Measurements from ENCODE around the gene TRPM7.
"Not testable (repeated sequence)": the region's sequence is repeated elsewhere in the genome, so short reads cannot be mapped to it uniquely, and the experiment has no call there.

TRPM7 gene

GRCh38 chr15:50655555-50655954 lies 31.0 kb downstream of the TRPM7 start:
- DNase-seq (ENCODE audit: low spot score) = no peak

DNA sequence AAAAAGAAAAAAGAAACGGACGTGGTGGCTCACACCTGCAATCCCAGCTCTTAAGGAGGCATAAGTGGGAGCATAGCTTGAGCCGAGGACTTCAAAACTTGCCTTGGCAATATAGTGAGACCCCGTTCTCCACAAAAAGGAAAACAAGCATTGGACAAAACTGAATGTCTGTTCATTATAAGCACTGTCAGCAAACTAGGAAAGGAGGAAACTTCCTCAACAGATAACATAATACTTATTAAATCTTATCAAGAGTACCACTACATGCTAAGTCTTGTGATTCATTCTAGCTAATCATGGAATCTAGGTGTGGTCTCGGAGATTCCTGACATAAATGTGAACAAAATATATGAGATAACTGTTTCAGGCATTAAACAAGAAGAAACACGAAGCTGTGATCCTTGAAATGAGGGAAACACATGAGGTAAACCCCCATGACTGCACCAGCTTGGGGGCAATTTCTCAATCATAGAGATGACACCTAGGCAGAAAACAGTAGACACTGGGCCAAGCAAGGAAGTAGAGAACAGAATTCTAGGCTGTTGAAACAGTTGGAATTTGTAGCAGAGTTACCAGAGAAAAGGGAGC lies 33.3 kb downstream of the TRPM7 start:
- no peak for DNase-seq (ENCODE audit: low spot score)

- no peak for DNase-seq (ENCODE audit: low spot score)
These were observed 33.9 kb downstream of the TRPM7 start for GRCh38 chr15:50652671-50653070.

DNA sequence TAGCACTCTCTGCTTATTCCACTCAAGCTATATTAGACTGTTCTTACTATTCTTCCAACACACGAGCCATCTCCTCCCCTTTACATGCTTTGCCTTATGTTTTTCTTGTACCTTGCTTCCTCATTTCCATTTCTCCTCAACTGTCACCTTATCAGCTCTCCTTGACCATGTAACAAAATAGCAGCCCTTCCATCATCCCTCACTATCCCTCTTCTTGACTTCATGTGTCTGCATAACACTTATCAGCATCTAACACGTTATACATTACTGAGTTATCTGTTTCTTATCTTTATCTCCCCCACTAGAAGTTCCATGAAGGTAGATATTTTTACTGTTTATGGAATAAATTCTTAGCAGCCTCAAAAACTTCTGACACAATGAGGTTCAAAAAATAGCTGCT lies 45.3 kb downstream of the TRPM7 start:
- no peak for DNase-seq (ENCODE audit: low spot score)

- DNase-seq (ENCODE audit: low spot score) = no peak
These were observed 50.5 kb downstream of the TRPM7 start for GRCh38 chr15:50636146-50636545.

GRCh38 chr15:50633653-50634052 lies 52.9 kb downstream of the TRPM7 start:
- DNase-seq (ENCODE audit: low spot score) = no peak

- DNase-seq (ENCODE audit: low spot score) = no peak
These were observed 58.2 kb downstream of the TRPM7 start for GRCh38 chr15:50628421-50628820.

GRCh38 chr15:50627351-50628055 lies 59.1 kb downstream of the TRPM7 start:
- DNase-seq (ENCODE audit: low spot score) = no peak

DNA sequence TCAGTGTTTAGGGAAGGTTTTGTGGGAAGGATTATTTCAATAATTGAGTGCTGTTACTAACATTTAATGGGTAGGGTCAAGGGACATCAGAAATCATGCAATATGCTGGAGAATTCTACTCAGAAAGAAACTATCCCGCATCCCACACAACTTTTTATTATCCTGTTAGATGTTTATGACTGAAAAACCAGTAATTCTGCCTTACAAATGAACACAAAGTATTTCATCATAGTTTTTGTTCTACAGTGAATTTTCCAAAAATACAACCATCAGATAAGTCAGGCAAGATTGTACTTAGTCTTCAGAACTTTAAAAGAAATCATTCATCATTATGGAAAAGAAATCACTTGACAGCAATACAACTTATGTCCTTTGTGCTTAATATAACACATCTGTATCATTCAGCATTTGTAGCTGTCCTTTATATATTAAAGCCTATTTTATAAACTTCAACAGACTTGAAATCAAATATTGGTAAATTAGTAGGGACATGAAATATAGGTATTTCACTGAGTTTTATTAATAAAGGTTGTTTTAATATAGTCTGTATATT lies 61.9 kb downstream of the TRPM7 start:
- no peak for DNase-seq (ENCODE audit: low spot score)

- peak; percentile 56 for DNase-seq (ENCODE audit: low spot score)
These were observed 64.1 kb downstream of the TRPM7 start for GRCh38 chr15:50622361-50622943.

- DNase-seq (ENCODE audit: low spot score) = not testable (repeated sequence)
These were observed 69.6 kb downstream of the TRPM7 start for GRCh38 chr15:50616960-50617359.

GRCh38 chr15:50616554-50616953 lies 70.0 kb downstream of the TRPM7 start:
- DNase-seq (ENCODE audit: low spot score) = not testable (repeated sequence)

GRCh38 chr15:50613600-50613999 lies 73.0 kb downstream of the TRPM7 start:
- no peak for DNase-seq (ENCODE audit: low spot score)

DNA sequence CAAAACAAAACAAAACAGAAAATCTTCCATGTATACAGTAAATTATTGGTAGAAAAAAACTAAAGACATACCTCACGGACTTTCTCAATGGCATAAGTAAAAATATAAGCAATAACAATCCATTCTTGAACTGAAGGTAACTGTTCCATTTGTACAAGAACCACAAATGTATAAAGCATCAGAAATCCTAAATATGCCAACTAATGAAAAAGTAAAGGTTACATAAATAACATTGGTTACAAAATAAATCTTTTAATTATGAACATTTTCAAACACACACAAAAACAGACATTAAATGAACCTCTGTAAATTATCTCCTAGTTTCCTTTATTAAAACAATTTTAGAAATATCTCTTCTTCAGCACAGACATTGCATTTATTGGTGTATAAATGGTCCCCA lies 79.5 kb downstream of the TRPM7 start:
- no peak for DNase-seq (ENCODE audit: low spot score)

DNA sequence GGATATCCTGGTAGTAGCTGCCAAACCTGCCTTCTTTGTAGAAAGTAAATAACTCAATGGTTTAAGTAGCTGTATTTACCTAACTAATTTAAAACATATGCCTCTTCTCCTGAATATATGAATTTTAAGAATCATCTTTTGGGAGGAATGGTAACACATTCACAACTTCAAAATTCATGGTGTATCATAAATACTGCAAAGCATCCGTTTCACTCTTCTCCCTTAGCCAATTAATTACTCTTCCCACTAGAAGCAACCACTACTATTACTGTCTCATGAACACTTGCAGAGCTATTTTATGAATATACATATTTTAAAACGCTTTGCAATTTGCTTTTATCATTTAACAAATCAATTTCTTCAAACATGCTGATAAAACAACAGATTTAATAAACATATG lies 81.1 kb downstream of the TRPM7 start:
- DNase-seq (ENCODE audit: low spot score) = no peak

DNA sequence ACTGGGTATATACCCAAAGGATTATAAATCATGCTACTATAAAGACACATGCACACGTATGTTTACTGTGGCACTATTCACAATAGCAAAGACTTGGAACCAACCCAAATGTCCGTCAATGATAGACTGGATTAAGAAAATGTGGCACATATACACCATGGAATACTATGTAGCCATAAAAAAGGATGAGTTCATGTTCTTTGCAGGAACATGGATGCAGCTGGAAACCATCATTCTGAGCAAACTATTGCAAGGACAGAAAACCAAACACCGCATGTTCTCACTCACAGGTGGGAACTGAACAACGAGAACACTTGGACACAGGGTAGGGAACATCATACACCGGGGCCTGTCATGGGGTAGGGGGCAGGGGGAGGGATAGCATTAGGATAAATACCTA lies 84.6 kb downstream of the TRPM7 start:
- not testable (repeated sequence) for DNase-seq (ENCODE audit: low spot score)

DNA sequence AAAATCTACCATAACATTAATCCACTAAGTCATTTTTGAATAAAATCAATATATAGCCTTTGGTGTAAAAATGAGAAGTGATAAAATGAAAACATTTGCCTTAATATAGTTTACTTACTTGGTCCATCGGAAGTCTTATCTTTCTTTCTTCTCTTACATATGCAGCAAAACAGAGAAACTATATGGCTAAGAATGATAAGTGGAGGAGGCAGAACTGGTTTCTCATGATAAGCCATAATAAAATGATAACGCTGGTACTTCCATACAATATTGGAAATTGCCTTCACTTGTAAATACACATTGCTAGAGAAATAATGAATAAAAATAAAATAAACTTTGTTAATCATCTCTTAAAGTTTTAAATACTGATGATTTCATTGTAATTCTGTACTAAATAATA lies 92.3 kb downstream of the TRPM7 start:
- no peak for DNase-seq (ENCODE audit: low spot score)

DNA sequence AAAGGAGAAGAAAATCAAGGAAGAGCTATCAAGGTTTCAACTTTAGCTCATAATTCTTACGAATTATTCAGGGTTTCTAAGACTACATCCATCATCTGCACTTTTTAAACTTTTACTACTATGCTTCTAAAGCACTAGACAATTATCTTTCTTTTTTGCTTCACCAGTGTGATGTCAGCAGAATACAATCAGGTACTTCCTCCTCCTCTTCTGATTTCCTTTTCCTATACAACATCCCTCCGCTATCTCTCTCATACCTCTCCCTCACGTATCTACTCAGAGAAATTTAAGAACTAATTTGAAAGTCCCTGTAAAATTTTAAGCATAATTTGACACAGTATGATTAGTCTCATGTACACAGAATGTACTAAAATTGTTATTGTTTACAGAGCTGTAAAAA lies 92.8 kb downstream of the TRPM7 start:
- DNase-seq (ENCODE audit: low spot score) = no peak

- DNase-seq (ENCODE audit: low spot score) = no peak
These were observed 96.3 kb downstream of the TRPM7 start for GRCh38 chr15:50590288-50590687.

DNA sequence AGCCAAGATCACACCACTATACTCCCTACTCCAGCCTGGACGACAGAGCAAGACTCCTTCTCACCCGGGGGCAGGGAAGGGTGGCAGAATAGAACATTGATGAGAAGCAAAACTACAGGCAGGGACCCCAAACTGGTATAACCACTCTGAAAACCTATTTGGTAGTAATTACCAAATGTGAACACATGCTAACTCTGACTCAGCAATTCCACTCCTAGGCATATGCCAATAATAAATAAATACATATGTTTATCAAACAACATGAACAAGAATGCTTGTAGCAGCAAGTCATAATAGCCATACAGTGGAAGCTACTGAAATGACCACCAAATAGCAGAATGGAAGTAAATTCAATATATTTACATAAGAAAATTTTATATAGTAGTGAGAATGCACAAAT lies 109.1 kb downstream of the TRPM7 start:
- DNase-seq (ENCODE audit: low spot score) = no peak

DNA sequence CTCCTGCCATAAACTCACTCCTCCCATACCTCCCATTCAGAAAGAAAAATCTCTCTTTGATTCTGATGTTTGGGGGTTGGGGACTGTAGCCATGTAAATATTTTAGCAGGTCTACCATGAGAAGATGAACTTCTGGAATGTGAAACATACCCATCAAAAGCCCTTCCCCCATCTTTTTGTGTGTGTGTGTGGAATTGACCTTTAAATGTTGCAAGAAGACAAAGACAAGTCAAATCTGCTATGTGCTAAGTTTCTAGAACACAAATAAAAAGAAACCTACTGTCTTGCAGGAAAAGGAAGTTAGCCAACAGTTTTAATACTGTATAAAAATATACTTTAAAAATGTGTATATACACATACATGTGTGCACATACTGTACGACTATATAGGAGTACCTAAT lies 110.4 kb downstream of the TRPM7 start:
- no peak for DNase-seq (ENCODE audit: low spot score)

GRCh38 chr15:50573842-50574241 lies 112.8 kb downstream of the TRPM7 start:
- DNase-seq (ENCODE audit: low spot score) = not testable (repeated sequence)

- no peak for DNase-seq (ENCODE audit: low spot score)
These were observed 122.8 kb downstream of the TRPM7 start for GRCh38 chr15:50563756-50564155.
